Gastrocnemius medialis (tissue), 4 donors: ENCODE data around the gene TOPORS. TPM values are rescaled to one million over a fixed set of nuclear protein-coding genes. Genes with fewer than 3 reads are reported as not detected.

Source experiments
- ATAC-seq, 2 donors: fragments of 150-250 bp; one replicate each; pipeline ENCODE4 v1.9.1; 2016
- DNase-seq, 2 donors: peaks; one replicate each; pipeline ENCODE4 v3.0.0-alpha.2; 2019
- H3K27ac ChIP-seq, 4 donors: fragments of 200-600 bp; sonication (generic); 1 replicate in 1 of 4; 2 replicates in 3 of 4; pipeline ENCODE4 v1.5.1; 2016 to 2018; ENCODE audit warnings: mild to moderate bottlenecking in 2 of 4, moderate library complexity in 1 of 4
- H3K27me3 ChIP-seq, 3 donors: fragments of 200-600 bp; sonication (generic) in 2 of 3; 1 replicate in 1 of 3; 2 replicates in 2 of 3; pipeline versions ENCODE4 v1.5.1 to v1.6.0; 2016 to 2019; ENCODE audit warnings: mild to moderate bottlenecking in 1 of 3, moderate library complexity in 1 of 3
- H3K36me3 ChIP-seq, 2 donors: fragments of 200-600 bp; sonication (generic) in 1 of 2; one replicate each; pipeline ENCODE4 v1.5.1; 2017 to 2018
- H3K4me1 ChIP-seq, 2 donors: fragments of 200-600 bp; sonication (generic) in 1 of 2; one replicate each; pipeline ENCODE4 v1.5.1; 2016 to 2017; ENCODE audit warnings: mild to moderate bottlenecking in 2 of 2
- H3K4me3 ChIP-seq, 4 donors: fragments of 200-600 bp; sonication (generic) in 3 of 4; 1 replicate in 1 of 4; 2 replicates in 3 of 4; pipeline ENCODE4 v1.5.1; 2016 to 2019; ENCODE audit warnings: mild to moderate bottlenecking in 2 of 4
- H3K9me3 ChIP-seq, 3 donors: fragments of 200-600 bp; sonication (generic) in 2 of 3; 1 replicate in 1 of 3; 2 replicates in 2 of 3; pipeline ENCODE4 v1.5.1; 2016 to 2019
- POLR2A ChIP-seq, 2 donors: fragments of 450-650 bp; IDR thresholded peaks; one replicate each; pipeline ENCODE4 v1.6.1; 2017; ENCODE audit warnings: antibody characterized with exemption in 2 of 2, mild to moderate bottlenecking in 2 of 2, moderate library complexity in 2 of 2
- in situ Hi-C, 4 donors: fragments of 200-750 bp; cut with MboI; loops; one replicate each; pipeline versions ENCODE4 v1.15.0 to v1.8.0; 2017; ENCODE audit warnings: low sequenced_read_pairs in 4 of 4
- intact Hi-C: fragments of 100-400 bp; cut with DNase I; formaldehyde crosslinking; loops from one replicate; pipeline ENCODE4 v1.15.1; 2023; ENCODE audit warnings: low total_unique reads
- total RNA-seq, 4 donors: library from RNA; depleted of rRNA; stranded (reverse); fragments of >200 nt; gene quantifications; one replicate each; pipeline versions ENCODE4 v1.1.0 to v1.2.3, GENCODE V29; 2016
- TF ChIP-seq, protein P1 (sequence below), 5 experiments: fragments of 450-650 bp in 3 of 5; fragments of 200-600 bp in 2 of 5; sonication (generic) in 2 of 5; IDR thresholded peaks in 4 of 5; conservative IDR thresholded peaks in 1 of 5; 1 replicate in 4 of 5; 2 replicates in 1 of 5; pipeline ENCODE4 v1.5.1; 2016 to 2019; ENCODE audit warnings: antibody characterized with exemption in 5 of 5, mild to moderate bottlenecking in 3 of 5, moderate library complexity in 3 of 5

TOPORS gene
- total RNA-seq, 4 donors from 2014 or later: 7.7 to 15.2 (median 14.5) TPM

DNA sequence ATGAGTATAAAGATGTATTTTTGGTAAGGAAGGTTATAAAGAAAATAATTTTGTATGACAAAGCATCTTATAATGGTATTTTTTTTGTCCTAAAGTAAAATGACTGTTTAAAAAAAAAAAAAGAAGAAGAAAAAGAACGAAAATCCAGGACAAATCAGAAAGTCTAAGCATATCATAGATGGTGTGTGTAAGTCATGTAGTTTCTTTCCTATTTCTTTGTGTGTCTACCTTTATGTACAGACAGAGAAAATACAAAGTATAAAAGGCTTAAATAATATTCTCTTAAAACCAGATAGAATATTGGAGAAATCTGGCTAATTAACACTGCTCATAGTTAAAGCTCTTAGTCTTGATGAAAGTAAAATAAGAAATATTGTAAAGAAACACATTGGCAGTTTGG is 34.1 kb downstream of the TOPORS start:
- no peak overlapping the region for H3K4me3 ChIP-seq
- no peak for TF ChIP-seq POLR2A (IDR thresholded peaks at IDR 0.05)
- TF ChIP-seq, protein P1, sequence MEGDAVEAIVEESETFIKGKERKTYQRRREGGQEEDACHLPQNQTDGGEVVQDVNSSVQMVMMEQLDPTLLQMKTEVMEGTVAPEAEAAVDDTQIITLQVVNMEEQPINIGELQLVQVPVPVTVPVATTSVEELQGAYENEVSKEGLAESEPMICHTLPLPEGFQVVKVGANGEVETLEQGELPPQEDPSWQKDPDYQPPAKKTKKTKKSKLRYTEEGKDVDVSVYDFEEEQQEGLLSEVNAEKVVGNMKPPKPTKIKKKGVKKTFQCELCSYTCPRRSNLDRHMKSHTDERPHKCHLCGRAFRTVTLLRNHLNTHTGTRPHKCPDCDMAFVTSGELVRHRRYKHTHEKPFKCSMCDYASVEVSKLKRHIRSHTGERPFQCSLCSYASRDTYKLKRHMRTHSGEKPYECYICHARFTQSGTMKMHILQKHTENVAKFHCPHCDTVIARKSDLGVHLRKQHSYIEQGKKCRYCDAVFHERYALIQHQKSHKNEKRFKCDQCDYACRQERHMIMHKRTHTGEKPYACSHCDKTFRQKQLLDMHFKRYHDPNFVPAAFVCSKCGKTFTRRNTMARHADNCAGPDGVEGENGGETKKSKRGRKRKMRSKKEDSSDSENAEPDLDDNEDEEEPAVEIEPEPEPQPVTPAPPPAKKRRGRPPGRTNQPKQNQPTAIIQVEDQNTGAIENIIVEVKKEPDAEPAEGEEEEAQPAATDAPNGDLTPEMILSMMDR (IDR thresholded peaks at IDR 0.05 in 4 of 5, conservative IDR thresholded peaks at IDR 0.05 in 1 of 5): no peak
- in situ Hi-C loops: no loop called here
- ATAC-seq: no peak
- intact Hi-C loops: no loop called here
- no peak for DNase-seq
- H3K4me1 ChIP-seq: peaks cover 5 to 7% of the 10 kb centered on the region in 2 donors
- no peaks in the 10 kb centered on the region for H3K9me3 ChIP-seq
- no peaks in the 10 kb centered on the region for H3K27me3 ChIP-seq
- H3K27ac ChIP-seq: no peak overlapping the region
- H3K36me3 ChIP-seq: no peaks in the 10 kb centered on the region

DNA sequence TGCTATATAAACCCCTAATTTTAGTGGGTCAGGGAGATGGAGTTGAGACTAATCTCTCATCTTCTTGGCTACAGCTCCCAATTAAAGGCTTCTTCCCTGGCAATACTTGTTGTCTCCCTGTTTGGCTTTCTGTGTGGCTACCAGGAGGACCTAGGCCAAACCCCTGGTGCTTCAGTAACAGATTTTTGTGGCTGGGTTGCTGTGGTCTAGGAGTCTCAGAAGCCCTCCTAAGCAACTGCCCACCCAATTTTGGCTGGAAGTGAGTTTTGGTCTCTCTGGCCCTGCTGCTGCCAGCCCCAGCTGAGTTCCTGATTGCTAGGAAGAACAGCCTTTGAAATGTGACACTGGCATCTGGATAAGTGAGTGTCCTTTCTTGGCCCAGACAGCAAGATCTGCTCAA is 36.1 kb downstream of the TOPORS start:
- no peak for DNase-seq
- in situ Hi-C loops: no loop called here
- TF ChIP-seq, protein P1 (IDR thresholded peaks at IDR 0.05 in 4 of 5, conservative IDR thresholded peaks at IDR 0.05 in 1 of 5): no peak
- TF ChIP-seq POLR2A (IDR thresholded peaks at IDR 0.05): no peak

DNA sequence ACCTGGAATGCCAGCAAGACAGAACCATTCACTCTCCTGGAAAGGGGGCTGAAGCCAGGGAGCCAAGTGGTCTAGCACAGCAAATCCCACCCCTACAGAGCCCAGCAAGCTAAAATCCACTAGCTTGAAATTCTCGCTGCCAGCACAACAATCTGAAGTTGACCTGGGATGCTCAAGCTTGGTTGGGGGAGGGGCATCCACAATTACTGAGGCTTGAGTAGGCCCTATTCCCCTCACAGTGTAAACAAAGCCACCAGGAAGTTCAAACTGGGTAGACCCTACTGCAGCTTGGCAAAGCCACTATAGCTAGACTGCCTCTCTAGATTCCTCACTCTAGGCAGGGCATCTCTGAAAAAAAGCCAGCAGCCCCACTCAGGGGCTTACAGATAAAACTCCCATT is 43.7 kb downstream of the TOPORS start:
- H3K36me3 ChIP-seq: no peaks in the 10 kb centered on the region
- no peaks in the 10 kb centered on the region for H3K9me3 ChIP-seq
- no peak for DNase-seq
- intact Hi-C loops: no loop called here
- ATAC-seq: no peak
- peaks cover 0 to 6% of the 10 kb centered on the region in 2 donors for H3K4me1 ChIP-seq
- in situ Hi-C loops: loop anchor here in 1 of 4 donors (10.0 kb wide), 1 partner anchor 56 kb away; no protein-coding TSS in a partner anchor
- no peaks in the 10 kb centered on the region for H3K27me3 ChIP-seq
- TF ChIP-seq, protein P1 (IDR thresholded peaks at IDR 0.05 in 4 of 5, conservative IDR thresholded peaks at IDR 0.05 in 1 of 5): no peak
- TF ChIP-seq POLR2A (IDR thresholded peaks at IDR 0.05): no peak
- no peak overlapping the region for H3K27ac ChIP-seq
- H3K4me3 ChIP-seq: no peak overlapping the region

More for the DNA sequence above, 36.1 kb downstream of the TOPORS start:
- H3K27ac ChIP-seq: no peak overlapping the region
- no peaks in the 10 kb centered on the region for H3K9me3 ChIP-seq
- no peaks in the 10 kb centered on the region for H3K36me3 ChIP-seq
- no peaks in the 10 kb centered on the region for H3K27me3 ChIP-seq
- peaks cover 4 to 6% of the 10 kb centered on the region in 2 donors for H3K4me1 ChIP-seq
- intact Hi-C loops: no loop called here
- no peak overlapping the region for H3K4me3 ChIP-seq
- no peak for ATAC-seq

DNA sequence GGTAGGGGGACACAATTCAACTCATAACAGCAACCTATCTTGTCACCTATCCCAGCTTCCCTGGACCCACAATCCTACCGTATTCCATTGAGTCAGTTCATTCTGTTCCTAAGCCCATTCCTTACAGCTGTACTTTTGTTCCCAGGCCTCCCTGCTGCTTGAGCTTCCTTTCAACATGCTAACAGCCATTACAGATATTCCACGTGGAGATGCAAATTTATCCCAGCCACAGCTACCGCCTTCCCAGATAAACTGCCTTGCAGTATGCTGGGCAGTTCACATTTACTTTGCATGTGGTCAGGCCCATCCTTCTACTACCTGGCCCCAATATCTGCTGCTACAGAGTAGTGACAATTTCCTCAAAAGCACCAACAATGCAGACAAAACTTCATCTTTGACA is 49.4 kb downstream of the TOPORS start:
- TF ChIP-seq, protein P1 (IDR thresholded peaks at IDR 0.05 in 4 of 5, conservative IDR thresholded peaks at IDR 0.05 in 1 of 5): no peak
- no peak for TF ChIP-seq POLR2A (IDR thresholded peaks at IDR 0.05)
- no peak overlapping the region for H3K4me3 ChIP-seq
- intact Hi-C loops (no loop called here), in situ Hi-C loops (loop anchor here in 1 of 4 donors (10.0 kb wide), 1 partner anchor 62 kb away; no protein-coding TSS in a partner anchor)
- no peak for ATAC-seq
- no peak overlapping the region for H3K27ac ChIP-seq
- no peak for DNase-seq
- no peaks in the 10 kb centered on the region for H3K27me3 ChIP-seq
- H3K4me1 ChIP-seq: peaks cover 0 to 6% of the 10 kb centered on the region in 2 donors
- peaks cover 0 to 21% of the 10 kb centered on the region in 2 donors for H3K36me3 ChIP-seq
- H3K9me3 ChIP-seq: no peaks in the 10 kb centered on the region

DNA sequence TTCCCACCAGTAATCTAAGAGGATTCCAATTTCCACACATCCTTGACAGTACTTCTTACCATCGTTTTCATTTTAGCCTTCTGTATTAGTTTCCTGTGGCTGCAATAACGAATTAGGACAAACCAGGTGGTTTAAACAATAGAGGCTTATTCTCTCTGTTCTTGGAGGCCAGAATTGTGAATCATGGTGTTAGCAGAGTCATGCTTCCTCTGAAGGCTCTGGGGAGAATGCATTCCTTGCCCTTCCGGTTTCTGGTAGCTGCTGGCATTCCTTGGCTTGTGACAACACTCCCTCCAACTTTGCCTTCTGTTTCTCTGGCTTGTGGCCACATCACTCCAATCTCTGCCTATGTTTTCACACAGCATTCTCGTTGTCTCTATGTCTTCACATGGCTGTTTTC is 49.9 kb downstream of the TOPORS start:
- no peak for DNase-seq
- no peaks in the 10 kb centered on the region for H3K9me3 ChIP-seq
- intact Hi-C loops (no loop called here), in situ Hi-C loops (loop anchor here in 1 of 4 donors (10.0 kb wide), 1 partner anchor 62 kb away; no protein-coding TSS in a partner anchor)
- H3K4me1 ChIP-seq: peaks cover 0 to 6% of the 10 kb centered on the region in 2 donors
- H3K4me3 ChIP-seq: no peak overlapping the region
- H3K36me3 ChIP-seq: peaks cover 0 to 26% of the 10 kb centered on the region in 2 donors
- H3K27ac ChIP-seq: no peak overlapping the region
- TF ChIP-seq, protein P1 (IDR thresholded peaks at IDR 0.05 in 4 of 5, conservative IDR thresholded peaks at IDR 0.05 in 1 of 5): no peak
- no peak for TF ChIP-seq POLR2A (IDR thresholded peaks at IDR 0.05)
- no peaks in the 10 kb centered on the region for H3K27me3 ChIP-seq
- ATAC-seq: no peak
